Endothelial cell of umbilical vein (primary cell): ENCODE results near the gene PSMA7. TPM values are rescaled to one million over a fixed set of nuclear protein-coding genes. Genes with fewer than 3 reads are reported as not detected.

Experiments
- BruUV-seq: library from RNA; stranded (reverse); fragments of 400-500 nt; replicated peaks from 2 replicates; lab custom pipeline; 2021; lab: Mats Ljungman, UMichigan
- CTCF ChIA-PET: fragments of 300-600, 350-600 bp; sonication (Branson Sonifier 250); formaldehyde crosslinking; loops from one replicate; lab custom pipeline; 2021; ENCODE audit warnings: antibody characterized with exemption, inconsistent platforms; lab: Charles Lee
- POLR2A ChIA-PET: fragments of 300-600, 350-600 bp; sonication (Branson Sonifier 250); formaldehyde crosslinking; loops from one replicate; lab custom pipeline; 2021; ENCODE audit warnings: antibody characterized with exemption, inconsistent platforms; lab: Charles Lee
- DNase-seq: peaks from one replicate; pipeline ENCODE4 v3.0.0-alpha.2; 2011; ENCODE audit warnings: low read depth, low spot score
- FAIRE-seq: peaks from 2 replicates; lab custom pipeline; 2011; peaks lifted over from hg19 to GRCh38; lab: Jason Lieb, UNC
- H2AFZ ChIP-seq: 2 replicates; pipeline ENCODE4 v1.6.0; 2012; ENCODE audit warnings: low read depth, low read length, control low read depth, inconsistent platforms
- H3K27ac ChIP-seq: 2 replicates; pipeline ENCODE4 v1.5.1; 2011; ENCODE audit warnings: low read depth, mild to moderate bottlenecking, control low read depth, low read length, moderate library complexity; ENCODE audit not compliant: insufficient read depth
- H3K27me3 ChIP-seq, 2 experiments: 2 replicates each; pipeline versions ENCODE4 v1.6.0 to v1.6.1; 2011; ENCODE audit warnings: low read length in 2 of 2, mixed read lengths in 1 of 2; ENCODE audit not compliant: control insufficient read depth in 2 of 2, insufficient read depth in 2 of 2
- H3K36me3 ChIP-seq, 2 experiments: 2 replicates in 1 of 2; 3 replicates in 1 of 2; pipeline ENCODE4 v1.5.1; 2011; ENCODE audit warnings: low read length in 2 of 2, mild to moderate bottlenecking in 1 of 2, moderate library complexity in 1 of 2; ENCODE audit not compliant: control insufficient read depth in 2 of 2, insufficient read depth in 2 of 2; ENCODE audit errors: extremely low read depth in 1 of 2
- H3K4me1 ChIP-seq: 3 replicates; pipeline ENCODE4 v1.5.1; 2011; ENCODE audit warnings: mild to moderate bottlenecking, low read length; ENCODE audit not compliant: control insufficient read depth, insufficient read depth; ENCODE audit errors: extremely low read depth
- H3K4me2 ChIP-seq: 2 replicates; pipeline ENCODE4 v1.6.1; 2011; ENCODE audit warnings: low read length, control low read depth, mixed read lengths; ENCODE audit not compliant: insufficient read depth
- H3K4me3 ChIP-seq, 3 experiments: fragments of 200-600 bp in 1 of 3; sonication (generic), shearing (Covaris generic) in 1 of 3; replicated peaks in 1 of 3; 2 replicates each; pipeline ENCODE4 v1.5.1; 2011 to 2016; ENCODE audit warnings: control low read depth in 3 of 3, low read length in 3 of 3, mild to moderate bottlenecking in 2 of 3, inconsistent platforms in 1 of 3, low read depth in 1 of 3, moderate library complexity in 1 of 3; ENCODE audit not compliant: insufficient read depth in 1 of 3
- H3K79me2 ChIP-seq: 2 replicates; pipeline ENCODE4 v1.6.0; 2012; ENCODE audit warnings: low read length, inconsistent platforms; ENCODE audit not compliant: control insufficient read depth, insufficient read depth
- H3K9ac ChIP-seq: replicated peaks from 2 replicates; pipeline ENCODE3; 2011; ENCODE audit warnings: low read length, control low read depth; ENCODE audit not compliant: insufficient read depth; ENCODE audit errors: extremely low read depth
- H3K9me1 ChIP-seq: replicated peaks from 3 replicates; pipeline ENCODE4 v1.6.0; 2011; ENCODE audit warnings: mild to moderate bottlenecking, low read length; ENCODE audit not compliant: control insufficient read depth, insufficient read depth; ENCODE audit errors: extremely low read depth
- H3K9me3 ChIP-seq: replicated peaks from 2 replicates; pipeline ENCODE4 v1.5.1; 2012; ENCODE audit warnings: low read length, inconsistent platforms; ENCODE audit not compliant: control insufficient read depth, insufficient read depth
- H4K20me1 ChIP-seq: replicated peaks from 2 replicates; pipeline ENCODE3; 2011; ENCODE audit warnings: mild to moderate bottlenecking, low read length; ENCODE audit not compliant: control insufficient read depth, insufficient read depth; ENCODE audit errors: extremely low read depth
- EZH2 ChIP-seq: IDR thresholded peaks from 2 replicates; pipeline ENCODE4 v1.6.1; 2012; ENCODE audit warnings: borderline replicate concordance, low read depth, mild to moderate bottlenecking, moderate library complexity, low read length, inconsistent platforms; ENCODE audit not compliant: severe bottlenecking
- GATA2 ChIP-seq: IDR thresholded peaks from 2 replicates; pipeline ENCODE4 v1.7.0; 2011; ENCODE audit warnings: low read depth, mild to moderate bottlenecking, moderate library complexity, mixed read lengths, low read length; ENCODE audit not compliant: insufficient read length, insufficient read depth
- MYC ChIP-seq: IDR thresholded peaks from one replicate; pipeline ENCODE4 v1.6.1; 2011; ENCODE audit warnings: mild to moderate bottlenecking, low read depth, low read length
- POLR2A ChIP-seq: IDR thresholded peaks from 2 replicates; pipeline ENCODE4 v1.6.1; 2012; ENCODE audit warnings: low read depth, mild to moderate bottlenecking, control low read depth, low read length
- POLR2AphosphoS5 ChIP-seq: IDR thresholded peaks from 2 replicates; pipeline ENCODE4 v1.6.1; 2012; ENCODE audit warnings: low read depth, mild to moderate bottlenecking, control low read depth, low read length, moderate library complexity; ENCODE audit not compliant: insufficient read depth
- dilution Hi-C: fragments of 300-500 bp; cut with MboI; formaldehyde crosslinking; loops from one replicate; pipeline ENCODE4 v1.15.0; 2019; ENCODE audit warnings: low sequenced_read_pairs; ENCODE audit not compliant: extremely low pct_ligation_motif_present
- intact Hi-C: fragments of 100-400 bp; cut with micrococcal nuclease; formaldehyde crosslinking; loops from one replicate; pipeline ENCODE4 v1.10.0; 2022
- polyA plus RNA-seq, 4 experiments: library from polyadenylated mRNA; depleted of rRNA in 3 of 4; stranded (reverse) in 3 of 4; unstranded in 1 of 4; fragments of >200 nt; gene quantifications; 2 replicates each; pipeline versions ENCODE4 v1.2.1 to v1.2.3, GENCODE V29; 2011 to 2012; ENCODE audit warnings: missing spikeins in 1 of 4
- total RNA-seq: library from RNA; stranded (reverse); gene quantifications from 2 replicates; pipeline ENCODE4 v1.2.3, GENCODE V29; 2021
- TF ChIP-seq, protein P1 (sequence below), 2 donors: IDR thresholded peaks; 1 replicate in 1 of 2; 2 replicates in 1 of 2; pipeline ENCODE4 v1.5.1; 2011; ENCODE audit warnings: low read length in 2 of 2, mild to moderate bottlenecking in 2 of 2, moderate library complexity in 2 of 2, control low read depth in 1 of 2, inconsistent platforms in 1 of 2, low read depth in 1 of 2; ENCODE audit not compliant: insufficient read depth in 1 of 2; ENCODE audit errors: extremely low read depth in 1 of 2

Gene PSMA7
- total and polyA plus RNA-seq, 2 donors (not counting 3 experiments of a cell fraction or from before 2014, with no cell fraction given): 393 to 826 TPM

DNA sequence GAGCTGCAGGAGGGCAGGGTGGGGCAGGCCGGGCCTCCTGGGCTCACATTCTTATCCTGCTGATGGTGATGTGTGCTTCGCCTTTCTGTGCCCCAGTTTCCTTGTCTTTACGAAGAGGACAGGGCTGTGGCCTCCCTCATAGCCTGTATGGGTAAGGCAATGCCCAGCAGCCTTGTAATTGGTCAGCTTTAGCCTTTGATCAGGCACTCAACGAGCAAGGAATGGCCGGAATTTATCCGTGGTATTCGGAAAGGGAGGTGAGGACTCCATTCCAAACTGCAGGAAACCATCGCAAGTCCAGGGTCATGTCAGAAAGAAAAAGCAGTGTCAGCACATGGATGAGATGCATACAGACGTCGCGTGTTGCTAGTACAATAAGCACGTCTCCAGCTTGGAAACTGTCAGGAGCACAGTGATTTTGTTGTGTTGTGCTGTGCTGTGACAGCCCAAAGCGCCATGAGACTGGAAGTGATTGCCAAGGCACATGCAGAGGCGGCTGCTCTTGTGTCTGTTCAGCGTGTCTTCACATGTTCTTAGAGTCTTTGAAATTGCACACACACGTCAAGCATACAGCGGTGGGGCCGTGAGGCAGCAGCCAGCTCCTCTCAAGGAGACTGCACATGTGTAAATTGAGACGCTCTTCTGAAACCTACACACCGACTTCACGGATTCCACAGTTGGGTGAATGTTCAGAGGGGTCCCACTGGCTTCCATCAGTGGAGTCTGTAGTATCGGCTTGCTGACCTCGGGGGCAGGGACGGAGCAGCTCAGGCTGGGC, 6.5 kb upstream of the PSMA7 start:
- Histone ChIP-seq H4K20me1 (peaks cover 1% of the 10 kb centered on the region), H3K79me2 (peaks cover 88% of the 10 kb centered on the region), H3K4me1 (peaks cover 5% of the 10 kb centered on the region), H3K27me3 (no peaks in the 10 kb centered on the region), H3K9me3 (no peaks in the 10 kb centered on the region), H3K4me2 (no peak overlapping the region), H3K27ac (no peak overlapping the region), H2AFZ (no peak overlapping the region), H3K9ac (no peak overlapping the region), H3K4me3 (no peak overlapping the region), H3K9me1 (no peaks in the 10 kb centered on the region), H3K36me3 (peaks cover 2 to 6% of the 10 kb centered on the region in 2 experiments)
- intact Hi-C loops (no loop called here), dilution Hi-C loops (no loop called here)
- POLR2A ChIA-PET: interaction anchor here (0.8 kb wide), 1 partner anchor 28 kb away, joined by 3 read pairs; the partner anchor contains the start of gene LSM14B
- FAIRE-seq (peak; percentile 35), DNase-seq (no peak)
- TF ChIP-seq, protein P1, sequence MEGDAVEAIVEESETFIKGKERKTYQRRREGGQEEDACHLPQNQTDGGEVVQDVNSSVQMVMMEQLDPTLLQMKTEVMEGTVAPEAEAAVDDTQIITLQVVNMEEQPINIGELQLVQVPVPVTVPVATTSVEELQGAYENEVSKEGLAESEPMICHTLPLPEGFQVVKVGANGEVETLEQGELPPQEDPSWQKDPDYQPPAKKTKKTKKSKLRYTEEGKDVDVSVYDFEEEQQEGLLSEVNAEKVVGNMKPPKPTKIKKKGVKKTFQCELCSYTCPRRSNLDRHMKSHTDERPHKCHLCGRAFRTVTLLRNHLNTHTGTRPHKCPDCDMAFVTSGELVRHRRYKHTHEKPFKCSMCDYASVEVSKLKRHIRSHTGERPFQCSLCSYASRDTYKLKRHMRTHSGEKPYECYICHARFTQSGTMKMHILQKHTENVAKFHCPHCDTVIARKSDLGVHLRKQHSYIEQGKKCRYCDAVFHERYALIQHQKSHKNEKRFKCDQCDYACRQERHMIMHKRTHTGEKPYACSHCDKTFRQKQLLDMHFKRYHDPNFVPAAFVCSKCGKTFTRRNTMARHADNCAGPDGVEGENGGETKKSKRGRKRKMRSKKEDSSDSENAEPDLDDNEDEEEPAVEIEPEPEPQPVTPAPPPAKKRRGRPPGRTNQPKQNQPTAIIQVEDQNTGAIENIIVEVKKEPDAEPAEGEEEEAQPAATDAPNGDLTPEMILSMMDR (IDR thresholded peaks at IDR 0.05; ENCODE audit: extremely low read depth in 1 of 2, insufficient read depth in 1 of 2, low read depth in 1 of 2, low read length in 2 of 2): no peak
- no peak for TF ChIP-seq EZH2
- TF ChIP-seq GATA2: no peak
- TF ChIP-seq POLR2A: no peak
- TF ChIP-seq MYC: no peak
- no peak for TF ChIP-seq POLR2AphosphoS5
- BruUV-seq: no TSS peak
- CTCF ChIA-PET: interaction anchor here (0.7 kb wide), 1 partner anchor 138 kb away, joined by 3 read pairs; no protein-coding TSS in a partner anchor
